Heart right ventricle (tissue), 16 donors: ENCODE measurements around the gene GALNT5. TPM values are rescaled to one million over a fixed set of nuclear protein-coding genes. Genes with fewer than 3 reads are reported as not detected.

Source experiments
- ATAC-seq, 8 donors: fragments of 200-7000 bp; cut with Tn5 transposase; one replicate each; pipeline ENCODE4 v1.9.1; 2020; ENCODE audit warnings: mild to moderate bottlenecking in 8 of 8, moderate library complexity in 8 of 8, moderate number of reproducible peaks in 1 of 8
- DNase-seq, 2 donors: peaks; one replicate each; pipeline ENCODE4 v3.0.0-alpha.2; 2020
- H3K27ac ChIP-seq, 10 donors: fragments of 200-600 bp; sonication (generic) in 2 of 10; one replicate each; pipeline versions ENCODE4 v1.5.0 to v1.8.0; 2020 to 2022; ENCODE audit warnings: mild to moderate bottlenecking in 3 of 10
- H3K27me3 ChIP-seq, 7 donors: fragments of 200-600 bp; one replicate each; pipeline ENCODE4 v1.8.0; 2021 to 2022; ENCODE audit warnings: mild to moderate bottlenecking in 2 of 7
- H3K36me3 ChIP-seq, 9 donors: fragments of 200-600 bp; sonication (generic) in 1 of 9; one replicate each; pipeline versions ENCODE4 v1.5.0 to v1.8.0; 2020 to 2022; ENCODE audit warnings: mild to moderate bottlenecking in 2 of 9
- H3K4me1 ChIP-seq, 9 donors: fragments of 200-600 bp; sonication (generic) in 1 of 9; one replicate each; pipeline versions ENCODE4 v1.5.0 to v1.8.0; 2020 to 2022; ENCODE audit warnings: mild to moderate bottlenecking in 4 of 9
- H3K4me3 ChIP-seq, 10 donors: fragments of 200-600 bp; sonication (generic) in 2 of 10; one replicate each; pipeline versions ENCODE4 v1.5.0 to v1.8.0; 2020 to 2022; ENCODE audit warnings: mild to moderate bottlenecking in 7 of 10, moderate library complexity in 2 of 10
- H3K9me3 ChIP-seq, 11 donors: fragments of 200-600 bp in 10 of 11; sonication (generic) in 2 of 11; one replicate each; pipeline versions ENCODE4 v1.5.0 to v1.8.0; 2013 to 2022; ENCODE audit warnings: mild to moderate bottlenecking in 2 of 11, control low read depth in 1 of 11, moderate library complexity in 1 of 11
- CTCF ChIP-seq, 9 donors: fragments of 200-600 bp; sonication (generic) in 2 of 9; IDR thresholded peaks; one replicate each; pipeline versions ENCODE4 v1.5.0 to v1.8.0; 2021 to 2022; ENCODE audit warnings: antibody characterized with exemption in 9 of 9, mild to moderate bottlenecking in 5 of 9, moderate library complexity in 1 of 9
- WGBS, 2 donors: extraction: QIAGEN DNeasy Blood & Tissue Kit; methylation state at CpG; one replicate each; pipeline ENCODE4 v1.1.7; 2013; ENCODE audit warnings: inconsistent platforms in 1 of 2; 5-methylcytosine and 5-hydroxymethylcytosine counted together
- intact Hi-C, 10 donors: fragments of 100-400 bp; cut with DNase I; formaldehyde crosslinking; loops; one replicate each; pipeline versions ENCODE4 v1.11.1 to v1.14.2; 2022
- polyA plus RNA-seq, 2 donors: library from polyadenylated mRNA; stranded (reverse); fragments of 200-250 nt; gene quantifications; one replicate each; pipeline ENCODE4 v1.2.3, GENCODE V29; 2013
- total RNA-seq, 10 donors: library from RNA; stranded (reverse); fragmentation: NEBNext Ultra II Directional in 3 of 10; extraction: Animal tissue kit (Norgen Biotek cat#: 25700) in 3 of 10; gene quantifications; one replicate each; pipeline versions ENCODE4 v1.2.1 to v1.2.4, GENCODE V29; 2021 to 2023
- donor health status: Arrhythmogenic right ventricular cardiomyopathy.
- donor health status: ischemic (EF 13 %, LVEDD 7.1; RV severe dilation, severe dysfunction).
- donor health status: healthy with polysubstance abuse.
- donor health status: DM: no; HTN: yes; CAD: no.
- donor health status: DM: no; HTN: no; CAD: no.
- donor health status: ischemic (EF 25% LVEDD 6.9; RV normal size, moderate dysfunction).
- donor health status: ischemic (EF 25% LVEDD 5.7; RV mildly dilated, moderate dysfunction).
- donor health status: healthy.
- donor health status: DM: yes; HTN: yes; CAD: no.
- donor health status: Ischemic cardiomyopathy.
- donor health status: ischemic (EF 35%, LVEDD 5.7; RV mildly dilated, moderate dysfunction).
- donor health status: nonischemic (EF 11% LVEDD 7.7; RV severe dilation, severe dysfunction).
- donor health status: DM: yes; HTN: yes; CAD: no.
- donor health status: PGD.
- donor health status: ischemic (EF 29% LVEDD 5.4; RV normal size, mild dysfunction).
- donor health status: nonischemic (EF 23%, LVEDD 6.1; RV moderate dilation, normal function).

Gene GALNT5
- total and polyA plus RNA-seq, 12 donors: 0.06 to 0.74 (median 0.23) TPM; not detected in 1

DNA sequence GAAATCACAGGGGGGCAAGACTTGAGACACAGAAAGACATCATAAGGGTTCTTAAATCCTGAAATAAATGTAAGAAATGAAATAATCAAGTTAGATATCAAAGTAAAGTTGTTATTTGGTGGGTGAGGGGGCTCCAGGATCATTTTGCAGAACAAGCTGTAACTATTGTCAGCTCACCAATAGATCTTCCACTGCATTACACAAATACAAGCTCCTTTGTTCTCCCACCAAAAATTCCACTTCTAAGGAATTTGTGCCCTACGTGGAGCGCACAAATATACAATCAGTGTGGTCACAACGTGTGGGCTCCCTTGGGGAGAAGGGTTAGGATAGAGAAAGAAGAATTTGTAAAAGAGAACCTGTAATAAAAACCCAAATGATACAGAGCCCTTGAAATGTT, 19.2 kb upstream of the GALNT5 start:
- no peaks in the 10 kb centered on the region for H3K27me3 ChIP-seq
- H3K4me1 ChIP-seq: no peaks in the 10 kb centered on the region
- no peak for ATAC-seq
- no peaks in the 10 kb centered on the region for H3K9me3 ChIP-seq
- H3K4me3 ChIP-seq: no peak overlapping the region
- WGBS, 2 donors: 73 to 80% methylated on average over 3 of the region's 3 CpGs
- TF ChIP-seq CTCF (IDR thresholded peaks at IDR 0.05): no peak
- intact Hi-C loops: no loop called here
- DNase-seq: no peak
- no peaks in the 10 kb centered on the region for H3K36me3 ChIP-seq
- H3K27ac ChIP-seq: no peak overlapping the region

DNA sequence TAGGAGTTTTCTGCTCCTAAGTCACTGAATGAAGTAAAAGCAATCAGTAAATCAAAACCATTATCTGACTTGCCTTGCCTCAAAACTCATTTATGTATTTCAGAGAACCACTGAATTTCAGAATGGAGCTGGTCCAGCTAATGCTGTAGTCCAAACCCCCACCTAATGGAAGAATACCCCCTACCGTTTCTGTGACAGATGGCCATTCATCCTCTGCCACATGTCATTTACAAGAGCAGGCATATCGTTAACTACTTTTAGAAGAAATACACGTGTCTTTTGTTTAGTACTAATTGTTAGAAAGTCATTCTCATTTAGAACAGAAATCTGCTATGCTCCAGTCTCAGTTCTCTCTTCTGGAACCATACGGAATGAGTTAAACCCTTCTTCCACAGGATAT, 12.8 kb upstream of the GALNT5 start:
- H3K36me3 ChIP-seq: no peaks in the 10 kb centered on the region
- no peak for DNase-seq
- WGBS, 2 donors: 58 to 68% methylated on average over 4 of the region's 4 CpGs

DNA sequence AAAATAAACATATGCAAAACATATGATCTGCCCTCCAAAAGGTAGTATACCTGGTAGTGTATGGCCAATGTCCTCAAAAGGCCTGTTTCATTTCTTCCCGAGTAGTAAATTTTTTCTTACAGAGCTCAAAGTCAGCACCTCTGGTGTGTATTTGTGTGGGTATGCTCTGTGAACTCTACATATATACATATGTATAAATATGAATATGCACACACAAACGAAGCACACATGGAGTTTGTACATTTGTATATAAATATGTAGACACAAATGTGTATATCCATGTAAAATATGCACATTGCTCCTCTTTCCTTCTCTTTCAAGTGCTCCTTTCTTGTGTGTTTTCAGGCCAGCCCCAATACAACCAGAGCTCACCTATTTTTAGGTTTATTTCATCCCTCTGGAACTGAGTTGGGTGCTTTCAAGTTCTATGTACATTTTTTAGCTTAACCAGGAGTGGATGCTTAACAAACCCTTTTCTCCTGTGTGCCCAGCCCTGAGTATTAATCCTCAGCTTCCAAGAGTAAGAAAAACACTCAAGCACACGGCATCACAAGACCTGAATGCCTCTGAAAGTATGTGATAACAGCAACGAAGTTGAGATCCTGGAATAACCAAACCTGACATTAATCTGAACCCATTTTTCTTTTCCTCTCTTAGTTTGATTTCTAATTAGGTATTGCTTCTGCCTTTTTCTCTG, 12.2 kb upstream of the GALNT5 start:
- H3K4me3 ChIP-seq: no peak overlapping the region
- ATAC-seq (no peak), DNase-seq (no peak)
- H3K9me3 ChIP-seq: no peaks in the 10 kb centered on the region
- no peaks in the 10 kb centered on the region for H3K27me3 ChIP-seq
- WGBS, 2 donors: 42 to 49% methylated on average over 4 of the region's 4 CpGs
- no peak overlapping the region for H3K27ac ChIP-seq
- no peak for TF ChIP-seq CTCF (IDR thresholded peaks at IDR 0.05)
- H3K36me3 ChIP-seq: no peaks in the 10 kb centered on the region
- intact Hi-C loops: no loop called here
- no peaks in the 10 kb centered on the region for H3K4me1 ChIP-seq

More for the DNA sequence above, 12.8 kb upstream of the GALNT5 start:
- ATAC-seq: no peak
- Histone ChIP-seq H3K4me1 (no peaks in the 10 kb centered on the region), H3K27me3 (no peaks in the 10 kb centered on the region), H3K27ac (no peak overlapping the region), H3K9me3 (no peaks in the 10 kb centered on the region), H3K4me3 (no peak overlapping the region)
- TF ChIP-seq CTCF (IDR thresholded peaks at IDR 0.05): no peak
- intact Hi-C loops: no loop called here

GRCh38 chr2:157245846-157246764, 11.4 kb upstream of the GALNT5 start:
- DNase-seq (no peak), ATAC-seq (no peak)
- intact Hi-C loops: no loop called here
- Histone ChIP-seq H3K27me3 (no peaks in the 10 kb centered on the region), H3K9me3 (no peaks in the 10 kb centered on the region), H3K4me1 (no peaks in the 10 kb centered on the region), H3K36me3 (no peaks in the 10 kb centered on the region), H3K27ac (no peak overlapping the region), H3K4me3 (no peak overlapping the region)
- WGBS, 2 donors: 56 to 62% methylated on average over 7 of the region's 7 CpGs
- no peak for TF ChIP-seq CTCF (IDR thresholded peaks at IDR 0.05)
